BJ (cell line): ENCODE data around the gene ETS1. TPM values are rescaled to one million over a fixed set of nuclear protein-coding genes. Genes with fewer than 3 reads are reported as not detected.

ENCODE experiments used
- CTCF ChIA-PET: fragments of 350-600 bp; formaldehyde crosslinking; extraction: SDS; loops from one replicate; lab custom pipeline; 2021; ENCODE audit warnings: antibody characterized with exemption, inconsistent platforms; lab: Yijun Ruan, JAX
- POLR2A ChIA-PET: fragments of 300-600 bp; sonication (Branson Sonifier 250); formaldehyde crosslinking; extraction: SDS; loops from one replicate; lab custom pipeline; 2021; ENCODE audit warnings: antibody characterized with exemption; lab: Charles Lee
- DNase-seq: peaks from one replicate; pipeline ENCODE4 v3.0.0-alpha.2; 2011; ENCODE audit warnings: low read depth
- H3K27me3 ChIP-seq: 2 replicates; pipeline ENCODE4 v1.6.0; 2011; ENCODE audit warnings: low read length; ENCODE audit not compliant: control insufficient read depth, insufficient read depth
- H3K36me3 ChIP-seq: 2 replicates; pipeline ENCODE4 v1.5.1; 2011; ENCODE audit warnings: low read length; ENCODE audit not compliant: control insufficient read depth, insufficient read depth
- H3K4me3 ChIP-seq: 2 replicates; pipeline ENCODE4 v1.5.1; 2011; ENCODE audit warnings: low read depth, mild to moderate bottlenecking, control low read depth, low read length
- CTCF ChIP-seq: IDR thresholded peaks from 2 replicates; pipeline ENCODE4 v1.5.1; 2011; ENCODE audit warnings: low read depth, mild to moderate bottlenecking, control low read depth, inconsistent platforms, low read length, moderate library complexity; ENCODE audit not compliant: insufficient read depth
- polyA plus RNA-seq: library from polyadenylated mRNA; depleted of rRNA; stranded (reverse); fragments of >200 nt; gene quantifications from 2 replicates; pipeline ENCODE4 v1.2.3, GENCODE V29; 2011

ETS1 gene
- polyA plus RNA-seq, 1 experiment, result 38.5 TPM

GRCh38 chr11:128470081-128470480, 117.3 kb downstream of the ETS1 start:
- CTCF ChIA-PET, result no interaction called here

GRCh38 chr11:128469220-128469619, 118.1 kb downstream of the ETS1 start:
- ChIA-PET CTCF (interaction anchor here (1.4 kb wide), 1 partner anchor 179 kb away, joined by 3 read pairs; no protein-coding TSS in a partner anchor), POLR2A (no interaction called here)
- Histone ChIP-seq H3K4me3 (no peak overlapping the region), H3K27me3 (no peaks in the 10 kb centered on the region), H3K36me3 (peaks cover 19% of the 10 kb centered on the region)
- no peak for TF ChIP-seq CTCF
- DNase-seq, result no peak

More at GRCh38 chr11:128470081-128470480, 117.3 kb downstream of the ETS1 start:
- Histone ChIP-seq H3K36me3 (peaks cover 19% of the 10 kb centered on the region), H3K27me3 (no peaks in the 10 kb centered on the region), H3K4me3 (no peak overlapping the region)
- POLR2A ChIA-PET, result no interaction called here
- TF ChIP-seq CTCF, result no peak
- DNase-seq, result no peak

DNA sequence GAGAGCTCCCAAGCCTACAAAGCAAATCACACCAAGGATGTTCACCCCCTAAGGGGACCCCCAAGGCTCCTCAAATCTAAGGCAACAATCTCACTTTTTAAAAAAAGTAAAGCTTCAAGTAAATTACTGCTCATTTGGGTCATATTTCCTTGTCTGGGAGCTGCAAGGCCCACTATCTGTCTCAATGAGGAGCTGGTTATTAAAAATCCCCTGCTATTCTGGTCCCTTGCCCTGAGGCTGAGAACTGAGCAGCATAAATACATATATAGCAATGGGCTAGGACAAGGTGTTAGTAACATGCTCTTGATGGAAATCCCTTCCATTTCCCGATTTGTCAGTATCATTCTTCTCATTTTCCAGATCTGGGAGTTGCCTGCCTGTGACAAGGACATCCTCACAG, 119.2 kb downstream of the ETS1 start:
- TF ChIP-seq CTCF, result no peak
- H3K36me3 ChIP-seq, result peaks cover 15% of the 10 kb centered on the region
- DNase-seq, result peak; percentile 34
- ChIA-PET POLR2A (interaction anchor here (1.4 kb wide), 1 partner anchor 69 kb away, joined by 4 read pairs; no protein-coding TSS in a partner anchor), CTCF (interaction anchor here (1.1 to 1.6 kb wide), 4 partner anchors 12 to 178 kb away, joined by 3 to 5 read pairs (median 4); no protein-coding TSS in a partner anchor)
- no peak overlapping the region for H3K4me3 ChIP-seq
- H3K27me3 ChIP-seq, result no peaks in the 10 kb centered on the region

- Histone ChIP-seq H3K4me3 (no peak overlapping the region), H3K27me3 (no peaks in the 10 kb centered on the region), H3K36me3 (peaks cover 19% of the 10 kb centered on the region)
- TF ChIP-seq CTCF, result peak; percentile 28; the same call in 1 of the 2 replicates
- POLR2A ChIA-PET, result interaction anchor here (0.5 to 1.4 kb wide), 2 partner anchors 9 to 68 kb away, joined by 3 to 4 read pairs; no protein-coding TSS in a partner anchor
- CTCF ChIA-PET, result interaction anchor here (1.1 to 1.6 kb wide), 5 partner anchors 13 to 177 kb away, joined by 3 to 5 read pairs (median 4); no protein-coding TSS in a partner anchor
- peak; percentile 99 for DNase-seq
Measured at GRCh38 chr11:128467610-128468041, 119.7 kb downstream of the ETS1 start.

GRCh38 chr11:128467041-128467440, 120.3 kb downstream of the ETS1 start:
- no peaks in the 10 kb centered on the region for H3K27me3 ChIP-seq
- DNase-seq, result no peak
- H3K4me3 ChIP-seq, result no peak overlapping the region
- peaks cover 19% of the 10 kb centered on the region for H3K36me3 ChIP-seq
- POLR2A ChIA-PET, result interaction anchor here (0.5 to 1.4 kb wide), 2 partner anchors 8 to 67 kb away, joined by 3 to 4 read pairs; no protein-coding TSS in a partner anchor
- no peak for TF ChIP-seq CTCF
- CTCF ChIA-PET, result interaction anchor here (0.9 to 1.6 kb wide), 3 partner anchors 39 to 177 kb away, joined by 3 to 5 read pairs (median 4); no protein-coding TSS in a partner anchor
